Muscle layer of duodenum (tissue), 2 donors: Measurements from ENCODE around the gene SCFD1.

Experiments used
- H3K27ac ChIP-seq: one replicate; pipeline ENCODE4 v1.7.0; 2013; ENCODE audit warnings: mild to moderate bottlenecking, low read length
- H3K27me3 ChIP-seq: one replicate; pipeline ENCODE4 v1.7.0; 2013; ENCODE audit warnings: low read depth, mild to moderate bottlenecking, control low read depth, low read length
- H3K36me3 ChIP-seq, 2 donors: one replicate each; pipeline ENCODE4 v1.7.0; 2013; ENCODE audit warnings: low read length in 2 of 2, control low read depth in 1 of 2, mild to moderate bottlenecking in 1 of 2; ENCODE audit not compliant: insufficient read depth in 2 of 2, control insufficient read depth in 1 of 2
- H3K4me1 ChIP-seq, 2 donors: one replicate each; pipeline ENCODE4 v1.7.0; 2013; ENCODE audit warnings: low read length in 2 of 2, mild to moderate bottlenecking in 2 of 2, control low read depth in 1 of 2, moderate library complexity in 1 of 2; ENCODE audit not compliant: insufficient read depth in 2 of 2, control insufficient read depth in 1 of 2
- H3K4me3 ChIP-seq, 2 donors: one replicate each; pipeline ENCODE4 v1.7.0; 2013; ENCODE audit warnings: low read length in 2 of 2, low read depth in 1 of 2, mild to moderate bottlenecking in 1 of 2
- H3K9me3 ChIP-seq, 2 donors: one replicate each; pipeline ENCODE4 v1.7.0; 2013; ENCODE audit warnings: low read length in 2 of 2, control low read depth in 1 of 2, mild to moderate bottlenecking in 1 of 2; ENCODE audit not compliant: control insufficient read depth in 1 of 2
- donor health status: healthy.

SCFD1 gene

GRCh38 chr14:30648471-30648870 is 26.4 kb downstream of the SCFD1 start:
- no peak overlapping the region for H3K4me3 ChIP-seq
- peaks cover 41 to 46% of the 10 kb centered on the region in 2 donors for H3K36me3 ChIP-seq
- H3K27me3 ChIP-seq = no peaks in the 10 kb centered on the region
- no peaks in the 10 kb centered on the region for H3K4me1 ChIP-seq
- H3K27ac ChIP-seq = no peak overlapping the region
- H3K9me3 ChIP-seq = peaks cover 4 to 7% of the 10 kb centered on the region in 2 donors

GRCh38 chr14:30651937-30652336 is 29.8 kb downstream of the SCFD1 start:
- Histone ChIP-seq H3K27ac (no peak overlapping the region), H3K9me3 (no peaks in the 10 kb centered on the region), H3K4me1 (no peaks in the 10 kb centered on the region), H3K27me3 (no peaks in the 10 kb centered on the region), H3K36me3 (peaks cover 41 to 55% of the 10 kb centered on the region in 2 donors), H3K4me3 (no peak overlapping the region)

- Histone ChIP-seq H3K27ac (no peak overlapping the region), H3K27me3 (no peaks in the 10 kb centered on the region), H3K4me3 (no peak overlapping the region), H3K36me3 (peaks cover 40 to 51% of the 10 kb centered on the region in 2 donors), H3K9me3 (no peaks in the 10 kb centered on the region), H3K4me1 (no peaks in the 10 kb centered on the region)
Measured at GRCh38 chr14:30655124-30655523, 33.0 kb downstream of the SCFD1 start.

- H3K4me1 ChIP-seq = no peaks in the 10 kb centered on the region
- no peaks in the 10 kb centered on the region for H3K9me3 ChIP-seq
- no peak overlapping the region for H3K4me3 ChIP-seq
- H3K27me3 ChIP-seq = no peaks in the 10 kb centered on the region
- no peak overlapping the region for H3K27ac ChIP-seq
- H3K36me3 ChIP-seq = peaks cover 38 to 50% of the 10 kb centered on the region in 2 donors
Measured at GRCh38 chr14:30655658-30656057, 33.5 kb downstream of the SCFD1 start.

GRCh38 chr14:30656190-30656632 is 34.1 kb downstream of the SCFD1 start:
- H3K4me3 ChIP-seq = no peak overlapping the region
- no peaks in the 10 kb centered on the region for H3K9me3 ChIP-seq
- no peaks in the 10 kb centered on the region for H3K4me1 ChIP-seq
- no peaks in the 10 kb centered on the region for H3K27me3 ChIP-seq
- H3K27ac ChIP-seq = no peak overlapping the region
- H3K36me3 ChIP-seq = peaks cover 40 to 50% of the 10 kb centered on the region in 2 donors

GRCh38 chr14:30657050-30657449 is 34.9 kb downstream of the SCFD1 start:
- Histone ChIP-seq H3K27ac (no peak overlapping the region), H3K27me3 (no peaks in the 10 kb centered on the region), H3K4me1 (no peaks in the 10 kb centered on the region), H3K36me3 (peaks cover 35 to 43% of the 10 kb centered on the region in 2 donors), H3K9me3 (no peaks in the 10 kb centered on the region), H3K4me3 (no peak overlapping the region)

GRCh38 chr14:30657606-30658163 is 35.6 kb downstream of the SCFD1 start:
- H3K27ac ChIP-seq = no peak overlapping the region
- no peaks in the 10 kb centered on the region for H3K27me3 ChIP-seq
- H3K9me3 ChIP-seq = no peaks in the 10 kb centered on the region
- H3K4me3 ChIP-seq = no peak overlapping the region
- peaks cover 35 to 38% of the 10 kb centered on the region in 2 donors for H3K36me3 ChIP-seq
- no peaks in the 10 kb centered on the region for H3K4me1 ChIP-seq

- Histone ChIP-seq H3K27ac (no peak overlapping the region), H3K4me3 (no peak overlapping the region), H3K4me1 (no peaks in the 10 kb centered on the region), H3K9me3 (no peaks in the 10 kb centered on the region), H3K27me3 (no peaks in the 10 kb centered on the region), H3K36me3 (peaks cover 28 to 35% of the 10 kb centered on the region in 2 donors)
Measured at GRCh38 chr14:30658645-30659044, 36.5 kb downstream of the SCFD1 start.

GRCh38 chr14:30669594-30669993 is 47.5 kb downstream of the SCFD1 start:
- peaks cover 6 to 15% of the 10 kb centered on the region in 2 donors for H3K36me3 ChIP-seq

GRCh38 chr14:30673071-30673470 is 51.0 kb downstream of the SCFD1 start:
- H3K27me3 ChIP-seq = no peaks in the 10 kb centered on the region

More at GRCh38 chr14:30669594-30669993, 47.5 kb downstream of the SCFD1 start:
- no peaks in the 10 kb centered on the region for H3K4me1 ChIP-seq
- no peak overlapping the region for H3K4me3 ChIP-seq
- no peak overlapping the region for H3K27ac ChIP-seq
- H3K9me3 ChIP-seq = no peaks in the 10 kb centered on the region
- H3K27me3 ChIP-seq = no peaks in the 10 kb centered on the region

GRCh38 chr14:30678926-30679431 is 56.9 kb downstream of the SCFD1 start:
- no peak overlapping the region for H3K4me3 ChIP-seq
- no peaks in the 10 kb centered on the region for H3K27me3 ChIP-seq
- H3K27ac ChIP-seq = no peak overlapping the region
- H3K36me3 ChIP-seq = peaks cover 14 to 16% of the 10 kb centered on the region in 2 donors
- no peaks in the 10 kb centered on the region for H3K9me3 ChIP-seq
- H3K4me1 ChIP-seq = no peaks in the 10 kb centered on the region

More at GRCh38 chr14:30673071-30673470, 51.0 kb downstream of the SCFD1 start:
- Histone ChIP-seq H3K4me1 (no peaks in the 10 kb centered on the region), H3K4me3 (no peak overlapping the region), H3K9me3 (no peaks in the 10 kb centered on the region), H3K27ac (no peak overlapping the region), H3K36me3 (peaks cover 23 to 29% of the 10 kb centered on the region in 2 donors)

GRCh38 chr14:30680036-30680435 is 57.9 kb downstream of the SCFD1 start:
- no peaks in the 10 kb centered on the region for H3K27me3 ChIP-seq
- no peak overlapping the region for H3K4me3 ChIP-seq
- H3K36me3 ChIP-seq = peaks cover 14% of the 10 kb centered on the region in 2 donors
- H3K27ac ChIP-seq = no peak overlapping the region
- no peaks in the 10 kb centered on the region for H3K9me3 ChIP-seq
- H3K4me1 ChIP-seq = no peaks in the 10 kb centered on the region
